Measurements from ENCODE around the gene CCDC27. TPM values are rescaled to one million over a fixed set of nuclear protein-coding genes. Genes with fewer than 3 reads are reported as not detected.

The CCDC27 gene
- polyA plus RNA-seq (2012; ENCODE audit: insufficient read depth, insufficient read length, low read depth) = not detected

GRCh38 chr1:3752400-3752945 is at the start of gene CCDC27:
CCDC27 (plus strand) TSS chr1:3752450; CDS start chr1:3752482, 32 bp downstream.
- TF ChIP-seq, protein P1, sequence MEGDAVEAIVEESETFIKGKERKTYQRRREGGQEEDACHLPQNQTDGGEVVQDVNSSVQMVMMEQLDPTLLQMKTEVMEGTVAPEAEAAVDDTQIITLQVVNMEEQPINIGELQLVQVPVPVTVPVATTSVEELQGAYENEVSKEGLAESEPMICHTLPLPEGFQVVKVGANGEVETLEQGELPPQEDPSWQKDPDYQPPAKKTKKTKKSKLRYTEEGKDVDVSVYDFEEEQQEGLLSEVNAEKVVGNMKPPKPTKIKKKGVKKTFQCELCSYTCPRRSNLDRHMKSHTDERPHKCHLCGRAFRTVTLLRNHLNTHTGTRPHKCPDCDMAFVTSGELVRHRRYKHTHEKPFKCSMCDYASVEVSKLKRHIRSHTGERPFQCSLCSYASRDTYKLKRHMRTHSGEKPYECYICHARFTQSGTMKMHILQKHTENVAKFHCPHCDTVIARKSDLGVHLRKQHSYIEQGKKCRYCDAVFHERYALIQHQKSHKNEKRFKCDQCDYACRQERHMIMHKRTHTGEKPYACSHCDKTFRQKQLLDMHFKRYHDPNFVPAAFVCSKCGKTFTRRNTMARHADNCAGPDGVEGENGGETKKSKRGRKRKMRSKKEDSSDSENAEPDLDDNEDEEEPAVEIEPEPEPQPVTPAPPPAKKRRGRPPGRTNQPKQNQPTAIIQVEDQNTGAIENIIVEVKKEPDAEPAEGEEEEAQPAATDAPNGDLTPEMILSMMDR (IDR thresholded peaks at IDR 0.05; ENCODE audit: low read depth, low read length) = no peak
- Histone ChIP-seq H3K27me3 (peaks cover 4% of the 10 kb centered on the region; the same call in 1 of the 2 replicates), H3K9me3 (no peaks in the 10 kb centered on the region)

GRCh38 chr1:3702528-3702927 is 49.7 kb upstream of the CCDC27 start:
- H3K4me3 ChIP-seq (ENCODE audit: low read depth, low read length) = no peak overlapping the region
- no peaks in the 10 kb centered on the region for H3K9me3 ChIP-seq
- peaks cover 10% of the 10 kb centered on the region for H3K4me1 ChIP-seq
- no peaks in the 10 kb centered on the region for H3K27me3 ChIP-seq
- H3K36me3 ChIP-seq = no peaks in the 10 kb centered on the region
- no peak for DNase-seq
- TF ChIP-seq, protein P1 (IDR thresholded peaks at IDR 0.05; ENCODE audit: low read depth, low read length) = no peak

More at GRCh38 chr1:3752400-3752945, at the start of gene CCDC27:
- Histone ChIP-seq H3K4me3 (ENCODE audit: low read depth, low read length) (no peak within 1 kb of the TSS), H3K36me3 (no peaks in the 10 kb centered on the region), H3K4me1 (no peaks in the 10 kb centered on the region)
- no peak for DNase-seq

GRCh38 chr1:3702990-3703728 is 49.1 kb upstream of the CCDC27 start:
- DNase-seq = no peak
- Histone ChIP-seq H3K9me3 (no peaks in the 10 kb centered on the region), H3K27me3 (no peaks in the 10 kb centered on the region), H3K36me3 (no peaks in the 10 kb centered on the region), H3K4me1 (0 out of 2 replicates have a peak, but pooled peaks cover 6% of the 10 kb centered on the region), H3K4me3 (ENCODE audit: low read depth, low read length) (no peak overlapping the region)
- TF ChIP-seq, protein P1 (IDR thresholded peaks at IDR 0.05; ENCODE audit: low read depth, low read length) = no peak

- TF ChIP-seq, protein P1 (IDR thresholded peaks at IDR 0.05; ENCODE audit: low read depth, low read length) = no peak
- no peak overlapping the region for H3K4me3 ChIP-seq (ENCODE audit: low read depth, low read length)
- H3K9me3 ChIP-seq = no peaks in the 10 kb centered on the region
- 0 out of 2 replicates have a peak, but pooled peaks cover 6% of the 10 kb centered on the region for H3K4me1 ChIP-seq
- no peaks in the 10 kb centered on the region for H3K36me3 ChIP-seq
- DNase-seq = no peak
- no peaks in the 10 kb centered on the region for H3K27me3 ChIP-seq
Observed at GRCh38 chr1:3703786-3704371, 48.4 kb upstream of the CCDC27 start.

DNA sequence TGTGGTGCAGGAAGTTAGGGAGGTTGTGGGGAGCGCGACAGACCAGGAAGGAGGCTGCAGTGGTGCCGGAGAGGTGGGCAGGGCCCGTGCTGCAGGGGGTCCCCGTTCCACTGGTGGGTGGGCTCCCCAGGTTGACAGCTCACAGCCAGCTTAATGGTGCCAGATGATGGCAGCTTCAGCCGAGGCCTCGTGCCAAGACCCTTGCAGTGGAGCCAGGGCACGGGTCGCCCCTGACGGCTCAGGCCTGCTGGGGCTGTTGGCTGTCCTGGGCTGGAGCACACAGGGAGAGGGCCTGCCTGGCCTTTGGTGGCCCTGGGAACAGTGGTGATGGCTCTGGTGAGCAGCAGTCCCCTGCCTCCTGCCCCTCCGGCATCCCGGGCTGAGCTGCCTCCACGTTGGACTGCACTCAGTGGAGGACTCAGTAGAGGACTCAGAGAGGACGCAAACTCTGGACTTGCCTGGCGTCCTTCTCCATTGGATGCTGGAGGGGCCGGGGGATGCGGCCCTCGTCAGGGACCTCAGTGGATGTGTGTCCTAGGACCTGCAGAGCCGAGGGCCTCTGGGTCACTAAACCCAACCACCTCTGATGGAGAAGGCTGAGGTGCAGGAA is 46.8 kb upstream of the CCDC27 start:
- 0 out of 2 replicates have a peak, but pooled peaks cover 6% of the 10 kb centered on the region for H3K4me1 ChIP-seq
- H3K27me3 ChIP-seq = no peaks in the 10 kb centered on the region
- no peak overlapping the region for H3K4me3 ChIP-seq (ENCODE audit: low read depth, low read length)
- TF ChIP-seq, protein P1 (IDR thresholded peaks at IDR 0.05; ENCODE audit: low read depth, low read length) = no peak
- DNase-seq = no peak
- H3K36me3 ChIP-seq = no peaks in the 10 kb centered on the region
- no peaks in the 10 kb centered on the region for H3K9me3 ChIP-seq
